HL-60 (cell line): Measurements from ENCODE around the gene ARMC2.

Source experiments
- POLR2AphosphoS5 ChIP-seq: IDR thresholded peaks from 2 replicates; pipeline ENCODE4 v1.6.1; 2012; ENCODE audit warnings: low read depth
- TF ChIP-seq, protein P1 (sequence below): IDR thresholded peaks from one replicate; pipeline ENCODE4 v1.5.1; 2011; ENCODE audit warnings: low read length, control low read depth, inconsistent platforms; ENCODE audit not compliant: insufficient read depth
- TF ChIP-seq, protein P2 (sequence below): IDR thresholded peaks from 2 replicates; pipeline ENCODE4 v1.6.1; 2012; ENCODE audit warnings: low read depth; ENCODE audit not compliant: insufficient replicate concordance

DNA sequence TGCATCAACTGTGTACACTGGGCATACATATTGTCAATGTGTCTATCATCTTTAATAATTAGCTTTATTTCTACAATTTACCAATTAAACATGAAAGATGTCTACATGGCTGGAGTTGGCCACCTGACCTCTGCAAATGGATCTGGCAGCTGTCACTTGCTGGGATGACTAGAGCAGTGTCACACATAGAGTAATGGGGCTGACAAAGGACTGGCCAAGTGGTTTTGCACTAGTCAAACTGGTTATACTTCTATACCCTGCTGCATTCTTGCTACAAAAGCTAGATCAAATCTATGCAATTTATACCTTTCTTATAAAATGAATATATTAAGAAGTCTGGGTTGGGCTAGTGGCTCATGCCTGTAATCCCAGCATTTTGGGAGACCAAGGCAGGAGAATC is 147.1 kb downstream of the ARMC2 start:
- TF ChIP-seq, protein P1, sequence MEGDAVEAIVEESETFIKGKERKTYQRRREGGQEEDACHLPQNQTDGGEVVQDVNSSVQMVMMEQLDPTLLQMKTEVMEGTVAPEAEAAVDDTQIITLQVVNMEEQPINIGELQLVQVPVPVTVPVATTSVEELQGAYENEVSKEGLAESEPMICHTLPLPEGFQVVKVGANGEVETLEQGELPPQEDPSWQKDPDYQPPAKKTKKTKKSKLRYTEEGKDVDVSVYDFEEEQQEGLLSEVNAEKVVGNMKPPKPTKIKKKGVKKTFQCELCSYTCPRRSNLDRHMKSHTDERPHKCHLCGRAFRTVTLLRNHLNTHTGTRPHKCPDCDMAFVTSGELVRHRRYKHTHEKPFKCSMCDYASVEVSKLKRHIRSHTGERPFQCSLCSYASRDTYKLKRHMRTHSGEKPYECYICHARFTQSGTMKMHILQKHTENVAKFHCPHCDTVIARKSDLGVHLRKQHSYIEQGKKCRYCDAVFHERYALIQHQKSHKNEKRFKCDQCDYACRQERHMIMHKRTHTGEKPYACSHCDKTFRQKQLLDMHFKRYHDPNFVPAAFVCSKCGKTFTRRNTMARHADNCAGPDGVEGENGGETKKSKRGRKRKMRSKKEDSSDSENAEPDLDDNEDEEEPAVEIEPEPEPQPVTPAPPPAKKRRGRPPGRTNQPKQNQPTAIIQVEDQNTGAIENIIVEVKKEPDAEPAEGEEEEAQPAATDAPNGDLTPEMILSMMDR = no peak
- TF ChIP-seq POLR2AphosphoS5 = no peak
- TF ChIP-seq, protein P2, sequence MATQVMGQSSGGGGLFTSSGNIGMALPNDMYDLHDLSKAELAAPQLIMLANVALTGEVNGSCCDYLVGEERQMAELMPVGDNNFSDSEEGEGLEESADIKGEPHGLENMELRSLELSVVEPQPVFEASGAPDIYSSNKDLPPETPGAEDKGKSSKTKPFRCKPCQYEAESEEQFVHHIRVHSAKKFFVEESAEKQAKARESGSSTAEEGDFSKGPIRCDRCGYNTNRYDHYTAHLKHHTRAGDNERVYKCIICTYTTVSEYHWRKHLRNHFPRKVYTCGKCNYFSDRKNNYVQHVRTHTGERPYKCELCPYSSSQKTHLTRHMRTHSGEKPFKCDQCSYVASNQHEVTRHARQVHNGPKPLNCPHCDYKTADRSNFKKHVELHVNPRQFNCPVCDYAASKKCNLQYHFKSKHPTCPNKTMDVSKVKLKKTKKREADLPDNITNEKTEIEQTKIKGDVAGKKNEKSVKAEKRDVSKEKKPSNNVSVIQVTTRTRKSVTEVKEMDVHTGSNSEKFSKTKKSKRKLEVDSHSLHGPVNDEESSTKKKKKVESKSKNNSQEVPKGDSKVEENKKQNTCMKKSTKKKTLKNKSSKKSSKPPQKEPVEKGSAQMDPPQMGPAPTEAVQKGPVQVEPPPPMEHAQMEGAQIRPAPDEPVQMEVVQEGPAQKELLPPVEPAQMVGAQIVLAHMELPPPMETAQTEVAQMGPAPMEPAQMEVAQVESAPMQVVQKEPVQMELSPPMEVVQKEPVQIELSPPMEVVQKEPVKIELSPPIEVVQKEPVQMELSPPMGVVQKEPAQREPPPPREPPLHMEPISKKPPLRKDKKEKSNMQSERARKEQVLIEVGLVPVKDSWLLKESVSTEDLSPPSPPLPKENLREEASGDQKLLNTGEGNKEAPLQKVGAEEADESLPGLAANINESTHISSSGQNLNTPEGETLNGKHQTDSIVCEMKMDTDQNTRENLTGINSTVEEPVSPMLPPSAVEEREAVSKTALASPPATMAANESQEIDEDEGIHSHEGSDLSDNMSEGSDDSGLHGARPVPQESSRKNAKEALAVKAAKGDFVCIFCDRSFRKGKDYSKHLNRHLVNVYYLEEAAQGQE = no peak
